Measurements from ENCODE around the gene ARV1.

The ARV1 gene

GRCh38 chr1:231011963-231012362 is 33.1 kb downstream of the ARV1 start:
- Histone ChIP-seq H3K4me3 (ENCODE audit: low read depth, low read length) (no peak overlapping the region), H3K36me3 (peaks cover 12% of the 10 kb centered on the region; the same call in 1 of the 2 replicates)
- no peak for DNase-seq

GRCh38 chr1:231013391-231014015 is 34.6 kb downstream of the ARV1 start:
- no peak overlapping the region for H3K27ac ChIP-seq
- H3K4me3 ChIP-seq (ENCODE audit: low read depth, low read length), result no peak overlapping the region
- no peak for DNase-seq
- no peaks in the 10 kb centered on the region for H3K9me3 ChIP-seq (ENCODE audit: severe bottlenecking)
- H3K27me3 ChIP-seq (ENCODE audit: insufficient read depth, low read depth, severe bottlenecking), result no peaks in the 10 kb centered on the region
- H3K36me3 ChIP-seq, result peaks cover 23% of the 10 kb centered on the region
- no peak for TF ChIP-seq CTCF (IDR thresholded peaks at IDR 0.05; ENCODE audit: low read depth, low read length)

More at GRCh38 chr1:231011963-231012362, 33.1 kb downstream of the ARV1 start:
- TF ChIP-seq CTCF (IDR thresholded peaks at IDR 0.05; ENCODE audit: low read depth, low read length), result no peak
- Histone ChIP-seq H3K9me3 (ENCODE audit: severe bottlenecking) (no peaks in the 10 kb centered on the region), H3K27ac (no peak overlapping the region), H3K27me3 (ENCODE audit: insufficient read depth, low read depth, severe bottlenecking) (no peaks in the 10 kb centered on the region)

- Histone ChIP-seq H3K9me3 (ENCODE audit: severe bottlenecking) (no peaks in the 10 kb centered on the region), H3K27ac (no peak overlapping the region), H3K27me3 (ENCODE audit: insufficient read depth, low read depth, severe bottlenecking) (no peaks in the 10 kb centered on the region), H3K36me3 (peaks cover 50% of the 10 kb centered on the region), H3K4me3 (ENCODE audit: low read depth, low read length) (no peak overlapping the region)
- DNase-seq, result no peak
- TF ChIP-seq CTCF (IDR thresholded peaks at IDR 0.05; ENCODE audit: low read depth, low read length), result no peak
These were observed 37.3 kb downstream of the ARV1 start for GRCh38 chr1:231016234-231016633.

GRCh38 chr1:231016966-231017365 is 38.1 kb downstream of the ARV1 start:
- H3K36me3 ChIP-seq, result peaks cover 58% of the 10 kb centered on the region

GRCh38 chr1:231019711-231020110 is 40.8 kb downstream of the ARV1 start:
- Histone ChIP-seq H3K9me3 (ENCODE audit: severe bottlenecking) (no peaks in the 10 kb centered on the region), H3K27ac (no peak overlapping the region), H3K27me3 (ENCODE audit: insufficient read depth, low read depth, severe bottlenecking) (no peaks in the 10 kb centered on the region), H3K36me3 (peaks cover 63% of the 10 kb centered on the region), H3K4me3 (ENCODE audit: low read depth, low read length) (no peak overlapping the region)
- no peak for TF ChIP-seq CTCF (IDR thresholded peaks at IDR 0.05; ENCODE audit: low read depth, low read length)
- DNase-seq, result no peak

More at GRCh38 chr1:231016966-231017365, 38.1 kb downstream of the ARV1 start:
- no peak for TF ChIP-seq CTCF (IDR thresholded peaks at IDR 0.05; ENCODE audit: low read depth, low read length)
- Histone ChIP-seq H3K27me3 (ENCODE audit: insufficient read depth, low read depth, severe bottlenecking) (no peaks in the 10 kb centered on the region), H3K9me3 (ENCODE audit: severe bottlenecking) (no peaks in the 10 kb centered on the region), H3K4me3 (ENCODE audit: low read depth, low read length) (no peak overlapping the region), H3K27ac (no peak overlapping the region)
- DNase-seq, result no peak

GRCh38 chr1:231020139-231020601 is 41.3 kb downstream of the ARV1 start:
- no peak for DNase-seq

More at GRCh38 chr1:231020139-231020601, 41.3 kb downstream of the ARV1 start:
- Histone ChIP-seq H3K27me3 (ENCODE audit: insufficient read depth, low read depth, severe bottlenecking) (no peaks in the 10 kb centered on the region), H3K4me3 (ENCODE audit: low read depth, low read length) (no peak overlapping the region), H3K27ac (no peak overlapping the region), H3K9me3 (ENCODE audit: severe bottlenecking) (no peaks in the 10 kb centered on the region), H3K36me3 (peaks cover 63% of the 10 kb centered on the region)
- no peak for TF ChIP-seq CTCF (IDR thresholded peaks at IDR 0.05; ENCODE audit: low read depth, low read length)
